Measurements from ENCODE around the gene BAG1.

DNA sequence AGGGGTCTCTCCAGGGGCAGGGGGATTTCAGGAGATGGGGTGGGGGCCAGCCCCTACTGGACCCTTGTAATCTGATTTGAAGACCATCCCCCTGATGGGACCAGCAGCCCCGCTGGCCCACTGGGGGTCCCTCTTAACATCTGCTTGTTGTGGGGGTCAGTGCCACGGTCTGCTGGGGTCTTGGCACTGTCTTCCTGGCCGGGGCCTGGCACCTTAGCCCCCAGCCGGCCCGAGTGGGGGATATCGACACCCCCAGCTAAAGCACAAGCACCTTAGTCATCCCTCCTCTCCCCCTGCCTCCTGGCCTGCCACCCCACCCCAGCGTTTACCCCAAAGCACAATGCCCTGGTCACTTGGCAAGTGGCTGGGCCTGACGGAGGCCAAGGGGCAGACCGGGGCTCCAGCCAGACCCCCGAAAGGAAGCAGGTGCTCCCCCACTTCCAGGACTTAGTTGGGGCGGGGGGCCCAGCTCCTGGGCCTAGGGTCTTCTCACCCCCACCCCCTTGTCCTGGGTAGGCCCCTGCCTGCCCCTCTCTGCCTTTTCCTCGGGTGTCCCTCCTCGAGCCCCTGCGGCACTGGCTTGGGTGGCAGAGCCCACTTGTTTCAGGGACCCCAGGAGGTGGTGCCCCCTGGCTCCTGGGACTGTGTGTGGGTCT, 24.4 kb upstream of the BAG1 start:
- no peak for TF ChIP-seq LEF1 (IDR thresholded peaks at IDR 0.05; ENCODE audit: borderline replicate concordance)
- TF ChIP-seq FOXM1 (IDR thresholded peaks at IDR 0.05; ENCODE audit: borderline replicate concordance): no peak
- no peak for TF ChIP-seq L3MBTL2 (conservative IDR thresholded peaks at IDR 0.05)
- no peak for TF ChIP-seq BHLHE40 (IDR thresholded peaks at IDR 0.05; ENCODE audit: borderline replicate concordance)
- TF ChIP-seq FOXK2 (IDR thresholded peaks at IDR 0.05): no peak
- no peak for TF ChIP-seq SP1 (IDR thresholded peaks at IDR 0.05)
- no peak for TF ChIP-seq SUZ12 (IDR thresholded peaks at IDR 0.05)
- TF ChIP-seq NFRKB (IDR thresholded peaks at IDR 0.05): no peak
- TF ChIP-seq ZNF384 (IDR thresholded peaks at IDR 0.05): no peak
- no peak for TF ChIP-seq TARDBP (IDR thresholded peaks at IDR 0.05)

Measured in HEK293T (cell line).